ENCODE data around the gene SRBD1.
"Not testable (repeated sequence)": the region's sequence is repeated elsewhere in the genome, so short reads cannot be mapped to it uniquely, and the experiment has no call there.

Gene SRBD1

GRCh38 chr2:45458909-45459563 lies 152.0 kb downstream of the SRBD1 start:
- DNase-seq: no peak

DNA sequence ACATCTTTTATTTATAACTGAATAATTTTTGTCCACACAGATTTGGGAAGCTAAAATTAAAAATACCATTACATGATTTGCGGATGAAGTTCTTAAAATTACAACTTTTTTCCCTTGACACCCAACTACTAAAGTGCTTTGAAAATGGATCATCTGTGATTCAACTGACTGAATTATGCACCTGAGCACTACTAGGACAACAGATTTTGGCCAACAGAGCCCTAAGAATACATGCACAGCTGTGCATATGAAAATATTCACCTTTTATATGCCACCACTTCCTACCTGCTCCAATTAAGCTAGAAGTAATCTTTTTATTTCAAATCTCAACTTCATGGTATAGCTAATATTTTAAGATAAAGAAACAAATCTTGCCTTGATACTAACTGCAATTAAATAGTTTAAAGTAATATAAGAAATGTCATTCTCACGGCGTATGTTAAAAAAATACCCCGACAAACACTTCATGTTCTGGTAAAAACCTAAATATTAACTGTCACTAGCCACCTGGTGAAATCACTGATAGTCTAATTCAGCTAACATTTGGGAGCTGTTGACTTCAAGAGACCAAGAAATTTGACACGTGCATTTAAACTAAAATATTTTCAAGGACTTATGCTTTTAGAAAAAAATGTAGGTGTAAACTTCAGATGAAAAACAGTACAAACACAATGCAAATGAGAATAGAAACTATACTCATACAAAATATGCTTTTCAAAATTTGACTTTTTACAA lies 153.7 kb downstream of the SRBD1 start:
- DNase-seq: no peak

DNA sequence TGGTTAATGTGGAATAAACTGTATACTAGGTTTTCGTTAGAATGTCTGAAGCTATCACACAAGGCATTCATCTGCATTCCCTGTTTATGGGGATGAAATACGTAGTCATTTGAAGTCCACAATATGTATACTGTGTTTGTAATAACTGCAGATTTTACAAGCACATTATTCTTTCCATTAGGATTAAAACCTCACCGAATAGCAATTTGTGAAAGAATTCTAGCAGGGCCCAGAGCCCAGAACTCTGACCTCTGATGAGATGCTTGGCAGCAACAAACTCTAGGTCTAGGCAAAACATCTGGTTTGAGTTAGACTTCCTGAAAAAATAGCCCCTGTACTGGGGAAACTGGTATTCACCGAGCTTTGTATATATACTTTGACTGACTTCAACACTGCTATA lies 158.2 kb downstream of the SRBD1 start:
- no peak for DNase-seq

DNA sequence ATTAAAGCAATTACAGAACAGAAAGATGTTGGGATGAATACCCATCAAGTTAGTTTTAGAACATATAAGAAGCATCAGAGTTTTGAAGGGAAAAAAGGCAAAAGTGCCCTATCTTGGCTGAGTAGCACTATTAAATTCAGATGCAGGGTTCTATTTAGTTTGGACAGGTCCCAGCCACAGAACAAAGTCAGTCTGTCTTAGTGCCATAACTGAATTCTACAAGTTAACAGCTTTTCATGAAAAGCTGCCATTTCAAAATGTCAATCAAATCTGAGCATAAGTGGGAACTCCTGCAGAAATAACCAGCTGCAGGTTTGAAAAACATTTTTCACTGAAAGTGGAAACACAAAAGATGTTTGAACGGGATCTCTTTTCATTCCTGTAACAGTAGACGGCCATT lies 160.4 kb downstream of the SRBD1 start:
- DNase-seq: no peak

DNA sequence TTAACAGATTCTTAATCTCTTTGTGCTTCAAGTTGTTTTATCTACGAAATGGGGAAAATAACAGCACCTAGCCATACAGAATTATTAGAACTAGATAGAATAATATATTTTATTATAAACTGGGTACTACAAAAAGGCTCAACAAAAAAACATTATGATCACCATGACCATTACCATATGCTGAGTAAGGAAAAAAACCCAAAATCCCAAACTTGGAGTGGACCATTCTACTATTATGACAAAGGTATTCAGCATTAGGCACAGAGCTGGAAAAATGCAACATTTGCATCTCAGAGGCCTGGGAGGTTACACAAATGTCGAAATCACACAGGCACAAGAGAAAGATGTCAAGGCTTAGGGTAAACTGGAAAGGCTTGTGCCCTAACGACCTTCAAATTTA lies 162.8 kb downstream of the SRBD1 start:
- no peak for DNase-seq

- no peak for DNase-seq
Measured at GRCh38 chr2:45446016-45446415, 165.1 kb downstream of the SRBD1 start.

GRCh38 chr2:45445037-45445436 lies 166.0 kb downstream of the SRBD1 start:
- DNase-seq: no peak

DNA sequence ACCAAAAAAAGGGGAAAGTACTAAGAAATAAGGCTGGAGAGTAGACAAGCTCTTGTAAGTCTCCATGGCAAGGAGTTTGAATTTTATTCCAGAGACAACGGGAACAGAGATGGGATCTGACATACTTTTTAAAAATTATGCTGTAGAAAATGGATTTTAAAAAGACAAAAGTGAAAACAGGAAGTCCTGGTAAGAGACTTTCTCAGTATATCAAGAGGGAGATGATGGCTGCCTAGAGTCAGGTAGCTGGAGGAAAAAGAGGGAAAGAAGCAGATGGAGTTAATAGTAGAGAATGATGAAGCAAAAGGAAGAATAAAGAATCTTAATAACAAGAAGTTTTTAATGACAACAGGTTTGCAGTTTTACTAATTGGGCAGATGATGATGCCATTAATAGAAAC lies 168.1 kb downstream of the SRBD1 start:
- DNase-seq: no peak

GRCh38 chr2:45442026-45442425 lies 169.0 kb downstream of the SRBD1 start:
- no peak for DNase-seq

- DNase-seq: no peak
Measured at GRCh38 chr2:45441571-45441970, 169.5 kb downstream of the SRBD1 start.

DNA sequence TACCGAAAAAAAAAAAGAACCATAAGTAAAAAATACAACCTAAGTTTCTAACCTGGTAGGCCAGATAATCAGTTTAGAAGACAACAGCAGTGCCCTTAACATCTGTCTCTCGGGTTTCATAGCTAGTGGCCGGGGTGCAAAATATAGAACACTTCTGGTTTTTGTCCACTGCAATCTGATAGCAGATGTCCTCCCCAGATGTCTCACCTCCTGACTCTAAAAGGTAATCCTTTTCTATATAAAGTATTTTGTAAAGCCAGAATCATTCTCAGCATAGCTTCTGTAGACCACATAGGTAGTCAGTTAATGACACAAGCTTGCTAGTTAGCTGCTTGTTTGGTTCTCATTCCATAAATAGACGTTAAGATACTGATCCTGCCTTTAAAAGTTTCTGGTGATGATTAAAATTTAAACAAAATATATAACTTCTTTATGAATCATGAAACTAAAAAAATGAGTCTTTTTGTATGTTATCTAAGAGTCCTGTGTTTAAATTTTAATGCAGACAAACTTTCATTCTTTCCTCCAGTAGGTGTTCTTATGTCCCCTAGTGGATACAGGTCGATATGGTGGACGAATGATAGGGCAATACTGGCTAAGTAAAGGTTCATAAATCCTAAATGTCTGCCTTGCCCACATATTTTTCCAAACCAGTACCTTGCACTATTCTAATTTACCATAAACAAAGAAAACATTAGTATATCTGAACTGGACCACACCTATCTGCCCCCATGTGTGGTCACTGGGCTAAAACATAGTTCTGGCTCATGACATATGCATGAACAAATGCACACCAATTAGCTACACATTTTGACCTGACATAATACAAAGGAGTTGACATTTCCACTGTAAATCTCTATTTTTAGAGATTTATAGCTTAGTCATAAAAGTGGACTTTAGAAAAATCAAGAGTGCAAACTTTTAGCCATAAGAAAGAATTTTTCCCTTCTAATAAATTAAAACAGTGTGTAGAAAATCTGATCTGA lies 171.0 kb downstream of the SRBD1 start:
- no peak for DNase-seq

- DNase-seq: no peak
Measured at GRCh38 chr2:45438872-45439665, 172.0 kb downstream of the SRBD1 start.

GRCh38 chr2:45436456-45436855 lies 174.6 kb downstream of the SRBD1 start:
- DNase-seq: no peak

DNA sequence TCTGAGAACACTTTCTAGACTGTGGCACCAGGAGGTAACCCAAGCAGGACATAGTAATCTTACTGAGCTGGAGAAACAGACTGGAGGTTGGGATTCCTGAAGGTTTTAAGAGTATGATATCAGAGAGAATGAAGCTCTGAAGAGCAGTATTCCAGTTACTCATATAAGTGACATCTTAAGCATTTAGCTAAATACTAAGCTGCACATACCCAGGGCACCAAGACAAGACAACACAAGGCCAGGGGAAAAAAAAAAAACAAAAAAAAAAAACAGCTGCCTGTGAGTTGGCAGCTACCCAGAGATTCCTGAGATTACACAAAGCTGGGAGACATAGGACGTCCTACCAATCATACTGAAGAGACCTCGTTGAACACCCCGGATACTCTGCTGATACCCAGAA lies 175.8 kb downstream of the SRBD1 start:
- DNase-seq: no peak

GRCh38 chr2:45433363-45433762 lies 177.7 kb downstream of the SRBD1 start:
- DNase-seq: no peak

- DNase-seq: no peak
Measured at GRCh38 chr2:45432406-45432805, 178.7 kb downstream of the SRBD1 start.

DNA sequence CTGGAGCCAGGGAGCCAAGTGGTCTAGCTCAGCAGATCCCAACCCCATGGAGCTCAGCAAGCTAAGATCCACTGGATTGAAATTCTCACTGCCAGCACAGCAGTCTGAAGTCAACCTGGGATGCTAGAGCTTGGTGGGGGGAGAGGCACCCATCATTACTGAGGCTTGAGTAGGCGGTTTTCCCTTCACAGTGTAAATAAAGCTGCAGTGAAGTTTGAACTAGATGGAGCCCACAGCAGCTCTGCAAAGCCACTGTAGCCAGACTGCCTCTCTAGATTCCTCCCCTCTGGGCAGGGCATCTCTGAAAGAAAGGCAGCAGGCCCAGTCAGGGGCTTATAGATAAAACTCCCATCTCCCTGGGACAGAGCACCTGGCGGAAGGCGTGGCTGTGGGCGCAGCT lies 185.0 kb downstream of the SRBD1 start:
- DNase-seq: not testable (repeated sequence)

GRCh38 chr2:45422921-45423320 lies 188.1 kb downstream of the SRBD1 start:
- DNase-seq: no peak

- no peak for DNase-seq
Measured at GRCh38 chr2:45418532-45418931, 192.5 kb downstream of the SRBD1 start.

- no peak for DNase-seq
Measured at GRCh38 chr2:45415534-45416123, 195.4 kb downstream of the SRBD1 start.

DNA sequence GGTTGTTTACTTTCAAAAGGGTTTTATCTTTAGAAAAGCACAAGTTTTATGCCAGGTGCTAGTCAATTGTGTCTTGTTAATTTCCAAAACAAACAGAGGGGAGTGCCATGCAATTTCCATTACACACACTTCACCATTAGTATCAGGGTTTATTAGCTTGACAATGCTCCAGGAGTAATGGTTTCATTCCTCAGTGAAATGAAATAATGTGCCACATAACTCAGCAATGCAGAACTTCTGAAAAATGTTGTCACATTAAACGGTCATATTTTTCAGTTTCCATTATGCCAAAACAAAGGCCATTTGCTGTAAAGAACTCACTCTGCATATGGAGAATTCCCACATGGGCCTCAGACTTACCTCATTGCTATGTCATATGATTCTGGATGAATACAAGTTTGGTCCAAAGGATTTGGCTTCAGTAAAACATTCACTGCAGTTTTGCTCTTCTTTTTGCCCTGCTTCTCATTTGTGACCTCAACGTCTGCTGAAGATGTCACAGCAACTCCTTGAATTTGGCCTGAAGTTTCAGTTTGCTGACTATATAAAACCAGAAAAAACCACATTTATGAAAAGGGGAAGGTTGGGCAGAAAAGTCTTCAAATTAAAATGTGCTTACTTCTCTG lies 198.2 kb downstream of the SRBD1 start:
- DNase-seq: no peak

- DNase-seq: no peak
Measured at GRCh38 chr2:45409677-45410076, 201.4 kb downstream of the SRBD1 start.

Measured in NCI-H1092 (cell line).